Activated CD8-positive, alpha-beta T cell treated with anti-CD3 and anti-CD28 coated beads for 36 hours (primary cell): ENCODE results near the gene SPINK5. TPM values are rescaled to one million over a fixed set of nuclear protein-coding genes. Genes with fewer than 3 reads are reported as not detected.
"Not testable (repeated sequence)": the region's sequence is repeated elsewhere in the genome, so short reads cannot be mapped to it uniquely, and the experiment has no call there.

Experiments used
- ATAC-seq: fragments of 200-7000 bp; cut with Tn5 transposase; one replicate; pipeline ENCODE4 v1.10.0; 2021; ENCODE audit warnings: mild to moderate bottlenecking, moderate library complexity
- CTCF ChIA-PET: fragments of 350-600 bp; sonication (Branson Sonifier 250); formaldehyde crosslinking; loops from one replicate; lab custom pipeline; 2021; ENCODE audit warnings: antibody characterized with exemption; lab: Charles Lee
- POLR2A ChIA-PET: fragments of 350-600 bp; sonication (Branson Sonifier 250); formaldehyde crosslinking; loops from one replicate; lab custom pipeline; 2021; ENCODE audit warnings: antibody characterized with exemption; lab: Charles Lee
- DNase-seq: peaks from one replicate; pipeline ENCODE4 v3.0.0-alpha.2; 2020
- H3K27ac Mint-ChIP-seq: one replicate; pipeline ENCODE4 v1.8.0; 2021; ENCODE audit warnings: mild to moderate bottlenecking, mixed read lengths
- H3K27me3 Mint-ChIP-seq: one replicate; pipeline ENCODE4 v1.8.0; 2021; ENCODE audit warnings: mixed read lengths
- H3K36me3 Mint-ChIP-seq: one replicate; pipeline ENCODE4 v1.8.0; 2021; ENCODE audit warnings: low read depth, mixed read lengths
- H3K4me1 Mint-ChIP-seq: one replicate; pipeline ENCODE4 v1.8.0; 2021; ENCODE audit warnings: low read depth, mixed read lengths
- H3K4me3 Mint-ChIP-seq: one replicate; pipeline ENCODE4 v1.8.0; 2021; ENCODE audit warnings: mild to moderate bottlenecking, moderate library complexity, mixed read lengths
- H3K9me3 Mint-ChIP-seq: one replicate; pipeline ENCODE4 v1.8.0; 2021; ENCODE audit warnings: mixed read lengths
- CTCF ChIP-seq: fragments of 200-600 bp; IDR thresholded peaks from one replicate; pipeline ENCODE4 v1.8.0; 2022; ENCODE audit warnings: antibody characterized with exemption, mild to moderate bottlenecking
- intact Hi-C: fragments of 100-400 bp; cut with micrococcal nuclease; formaldehyde crosslinking; loops from one replicate; pipeline ENCODE4 v1.10.0; 2022
- total RNA-seq, 2 experiments: library from RNA; stranded (reverse); gene quantifications; one replicate each; pipeline ENCODE4 v1.2.3, GENCODE V29; 2021

The SPINK5 gene
- total RNA-seq, 2 experiments from 2014 or later = not detected

DNA sequence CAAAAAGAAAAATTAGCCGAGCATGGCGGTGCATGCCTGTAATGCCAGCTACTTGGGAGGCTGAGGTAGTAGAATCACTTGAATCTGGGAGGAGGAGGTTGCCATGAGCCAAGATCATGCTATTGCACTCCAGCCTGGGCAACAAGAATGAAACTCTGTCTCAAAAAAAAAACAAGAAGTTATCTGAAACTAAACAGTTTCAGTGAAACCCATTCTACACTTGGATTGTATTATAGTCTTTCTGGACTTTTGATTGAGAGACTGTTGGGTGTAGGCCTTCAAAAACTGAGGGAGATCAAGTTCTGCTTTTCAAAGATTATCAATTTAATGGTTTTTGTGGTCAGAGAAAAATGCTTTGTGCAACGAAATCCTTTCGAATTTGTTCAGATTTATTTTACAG is 34.6 kb upstream of the SPINK5 start:
- ChIA-PET POLR2A (no interaction called here), CTCF (no interaction called here)
- no peak for DNase-seq
- TF ChIP-seq CTCF = no peak
- intact Hi-C loops = no loop called here
- no peaks in the 10 kb centered on the region for H3K9me3 Mint-ChIP-seq
- no peak for ATAC-seq
- no peak overlapping the region for H3K4me3 Mint-ChIP-seq
- H3K4me1 Mint-ChIP-seq = no peaks in the 10 kb centered on the region
- H3K36me3 Mint-ChIP-seq = no peaks in the 10 kb centered on the region
- no peaks in the 10 kb centered on the region for H3K27me3 Mint-ChIP-seq
- H3K27ac Mint-ChIP-seq = no peak overlapping the region

DNA sequence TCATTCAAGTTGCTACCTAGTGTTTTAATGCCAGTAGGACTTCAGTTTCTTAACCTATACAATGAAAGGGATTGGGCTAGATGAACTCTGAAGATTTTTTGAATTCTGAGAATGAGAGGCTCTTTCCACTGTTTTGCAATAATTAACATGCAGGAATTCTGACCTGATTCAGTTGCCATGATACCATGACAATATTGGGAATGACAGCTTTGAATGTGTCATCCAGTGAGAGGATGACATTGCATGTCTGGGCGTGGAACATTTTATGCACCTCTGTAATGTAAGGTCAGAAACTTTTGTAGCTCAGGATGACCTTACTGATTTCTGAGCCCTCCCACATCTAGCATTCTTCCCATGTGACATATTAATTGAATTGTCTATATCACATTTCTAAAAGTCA is 30.6 kb upstream of the SPINK5 start:
- no peak for TF ChIP-seq CTCF
- Mint-ChIP-seq H3K4me1 (no peaks in the 10 kb centered on the region), H3K9me3 (no peaks in the 10 kb centered on the region), H3K27ac (no peak overlapping the region), H3K36me3 (no peaks in the 10 kb centered on the region), H3K27me3 (no peaks in the 10 kb centered on the region), H3K4me3 (no peak overlapping the region)
- intact Hi-C loops = no loop called here
- DNase-seq (no peak), ATAC-seq (no peak)
- ChIA-PET CTCF (no interaction called here), POLR2A (no interaction called here)

- H3K27me3 Mint-ChIP-seq = no peaks in the 10 kb centered on the region
- CTCF ChIA-PET = no interaction called here
- intact Hi-C loops = no loop called here
- H3K9me3 Mint-ChIP-seq = no peaks in the 10 kb centered on the region
- DNase-seq (no peak), ATAC-seq (no peak)
- POLR2A ChIA-PET = no interaction called here
- no peaks in the 10 kb centered on the region for H3K36me3 Mint-ChIP-seq
- H3K4me1 Mint-ChIP-seq = no peaks in the 10 kb centered on the region
- no peak overlapping the region for H3K4me3 Mint-ChIP-seq
- no peak for TF ChIP-seq CTCF
- H3K27ac Mint-ChIP-seq = no peak overlapping the region
Measured at GRCh38 chr5:148035676-148036075, 28.1 kb upstream of the SPINK5 start.

GRCh38 chr5:148042881-148043280 is 20.9 kb upstream of the SPINK5 start:
- DNase-seq = no peak
- no peak overlapping the region for H3K27ac Mint-ChIP-seq
- no peaks in the 10 kb centered on the region for H3K4me1 Mint-ChIP-seq
- H3K9me3 Mint-ChIP-seq = no peaks in the 10 kb centered on the region
- ATAC-seq = no peak
- CTCF ChIA-PET = no interaction called here
- H3K4me3 Mint-ChIP-seq = no peak overlapping the region
- H3K27me3 Mint-ChIP-seq = no peaks in the 10 kb centered on the region
- H3K36me3 Mint-ChIP-seq = no peaks in the 10 kb centered on the region
- TF ChIP-seq CTCF = no peak
- POLR2A ChIA-PET = no interaction called here
- intact Hi-C loops = no loop called here

DNA sequence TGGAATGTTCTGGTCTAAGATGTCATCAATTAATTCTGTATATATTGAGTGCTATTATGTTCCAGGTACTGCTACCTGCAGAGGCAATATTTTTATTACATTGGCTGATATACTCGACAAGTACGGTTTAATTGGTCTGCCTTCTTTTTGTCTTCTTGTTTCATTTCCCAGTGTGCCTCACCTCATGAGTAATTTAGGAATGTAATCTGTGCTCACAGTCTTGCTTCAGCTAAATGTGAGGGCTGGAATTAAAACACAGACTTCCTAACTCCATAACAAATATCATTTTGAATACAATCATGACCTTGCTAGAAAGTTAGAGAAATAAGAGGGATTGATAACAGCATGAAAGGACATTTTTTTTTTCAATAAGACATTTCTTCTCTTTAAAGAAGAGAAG is 20.1 kb upstream of the SPINK5 start:
- no peaks in the 10 kb centered on the region for H3K27me3 Mint-ChIP-seq
- ChIA-PET POLR2A (no interaction called here), CTCF (no interaction called here)
- intact Hi-C loops = no loop called here
- no peaks in the 10 kb centered on the region for H3K4me1 Mint-ChIP-seq
- no peak overlapping the region for H3K27ac Mint-ChIP-seq
- ATAC-seq (no peak), DNase-seq (no peak)
- no peak overlapping the region for H3K4me3 Mint-ChIP-seq
- no peaks in the 10 kb centered on the region for H3K36me3 Mint-ChIP-seq
- no peak for TF ChIP-seq CTCF
- no peaks in the 10 kb centered on the region for H3K9me3 Mint-ChIP-seq

- H3K4me3 Mint-ChIP-seq, DNase-seq, intact Hi-C loops, POLR2A ChIA-PET, CTCF ChIA-PET, H3K36me3 Mint-ChIP-seq, H3K4me1 Mint-ChIP-seq, ATAC-seq, H3K27ac Mint-ChIP-seq, H3K27me3 Mint-ChIP-seq: not testable (repeated sequence)
- peaks cover 19% of the 10 kb centered on the region for H3K9me3 Mint-ChIP-seq
Measured at GRCh38 chr5:148055160-148055559, 8.6 kb upstream of the SPINK5 start.
